ENCODE data around the gene GC. TPM values are rescaled to one million over a fixed set of nuclear protein-coding genes. Genes with fewer than 3 reads are reported as not detected.

GC gene
- total RNA-seq, 1 donor from 2014 or later = 0.86 TPM

DNA sequence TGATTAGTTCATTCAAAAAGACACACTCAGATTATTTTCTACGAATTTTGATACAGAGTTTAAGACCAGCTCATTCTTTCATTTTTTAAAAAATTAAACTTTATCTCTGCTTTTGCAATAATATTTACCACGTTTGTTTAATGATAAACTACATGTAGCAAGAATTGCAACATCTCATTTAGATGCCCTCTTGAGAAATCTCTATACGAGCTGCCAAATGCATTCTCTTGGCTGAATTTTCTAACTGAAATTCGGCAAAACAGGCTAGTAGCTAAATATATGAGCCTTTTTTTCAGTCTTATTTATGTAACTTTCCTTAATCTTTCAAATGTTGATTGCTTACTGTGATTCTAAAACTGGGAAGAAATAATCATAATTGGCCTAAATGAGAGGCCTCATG lies 2.1 kb upstream of the GC start:
- Histone ChIP-seq H3K9me3 (no peaks in the 10 kb centered on the region), H3K27ac (no peak overlapping the region), H3K27me3 (ENCODE audit: low read depth) (no peaks in the 10 kb centered on the region), H3K36me3 (no peaks in the 10 kb centered on the region), H3K4me3 (no peak overlapping the region), H3K4me1 (peaks cover 4% of the 10 kb centered on the region)
- TF ChIP-seq CTCF (IDR thresholded peaks at IDR 0.05) = no peak
- DNase-seq (no peak), ATAC-seq (no peak)
- intact Hi-C loops (cut with DNase I) = no loop called here

GRCh38 chr4:71784569-71785197 lies 804 bp upstream of the GC start:
- no peak for TF ChIP-seq CTCF (IDR thresholded peaks at IDR 0.05)
- Histone ChIP-seq H3K9me3 (no peaks in the 10 kb centered on the region), H3K4me3 (no peak overlapping the region), H3K27ac (no peak overlapping the region), H3K36me3 (no peaks in the 10 kb centered on the region), H3K4me1 (peaks cover 4% of the 10 kb centered on the region), H3K27me3 (ENCODE audit: low read depth) (no peaks in the 10 kb centered on the region)
- ATAC-seq = no peak
- DNase-seq = no peak
- intact Hi-C loops (cut with DNase I) = no loop called here

DNA sequence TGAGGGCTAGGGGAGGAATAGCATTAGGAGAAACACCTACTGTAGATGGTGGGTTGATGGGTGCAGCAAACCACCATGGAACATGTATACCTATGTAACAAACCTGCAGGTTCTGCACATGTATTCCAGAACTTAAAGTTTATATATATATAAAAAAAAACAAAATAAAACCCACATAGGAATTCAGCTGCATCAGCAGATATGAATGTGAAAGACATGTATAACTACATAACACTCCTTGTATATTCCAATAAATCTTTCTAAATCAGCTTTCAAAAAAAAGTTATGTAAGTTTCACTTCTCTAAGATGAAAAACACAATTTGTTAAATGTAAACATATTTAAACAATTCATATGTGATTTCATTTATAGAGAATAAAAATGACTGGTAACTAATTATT lies 6.0 kb downstream of the GC start:
- intact Hi-C loops (cut with DNase I) = no loop called here
- no peak for DNase-seq
- Histone ChIP-seq H3K4me3 (no peak overlapping the region), H3K9me3 (no peaks in the 10 kb centered on the region), H3K36me3 (no peaks in the 10 kb centered on the region), H3K27me3 (ENCODE audit: low read depth) (no peaks in the 10 kb centered on the region), H3K4me1 (no peaks in the 10 kb centered on the region), H3K27ac (no peak overlapping the region)
- no peak for TF ChIP-seq CTCF (IDR thresholded peaks at IDR 0.05)
- ATAC-seq = no peak

- intact Hi-C loops (cut with DNase I) = no loop called here
- Histone ChIP-seq H3K36me3 (no peaks in the 10 kb centered on the region), H3K4me3 (no peak overlapping the region), H3K27ac (no peak overlapping the region), H3K27me3 (ENCODE audit: low read depth) (no peaks in the 10 kb centered on the region), H3K4me1 (no peaks in the 10 kb centered on the region), H3K9me3 (no peaks in the 10 kb centered on the region)
- DNase-seq (no peak), ATAC-seq (no peak)
- TF ChIP-seq CTCF (IDR thresholded peaks at IDR 0.05) = no peak
Observed at GRCh38 chr4:71775449-71775848, 8.4 kb downstream of the GC start.

- no peak for ATAC-seq
- DNase-seq = no peak
- H3K4me1 ChIP-seq = no peaks in the 10 kb centered on the region
- H3K4me3 ChIP-seq = no peak overlapping the region
- TF ChIP-seq CTCF (IDR thresholded peaks at IDR 0.05) = no peak
- intact Hi-C loops (cut with DNase I) = no loop called here
- no peaks in the 10 kb centered on the region for H3K9me3 ChIP-seq
- no peaks in the 10 kb centered on the region for H3K27me3 ChIP-seq (ENCODE audit: low read depth)
- H3K27ac ChIP-seq = no peak overlapping the region
- no peaks in the 10 kb centered on the region for H3K36me3 ChIP-seq
Observed at GRCh38 chr4:71774136-71774535, 9.7 kb downstream of the GC start.
